ENCODE measurements around the gene GBP6. TPM values are rescaled to one million over a fixed set of nuclear protein-coding genes. Genes with fewer than 3 reads are reported as not detected.
"Not testable (repeated sequence)": the region's sequence is repeated elsewhere in the genome, so short reads cannot be mapped to it uniquely, and the experiment has no call there.

Gene GBP6
- total and polyA plus RNA-seq, 5 donors from 2014 or later = 0.15 to 0.47 (median 0.34) TPM; not detected in 1

DNA sequence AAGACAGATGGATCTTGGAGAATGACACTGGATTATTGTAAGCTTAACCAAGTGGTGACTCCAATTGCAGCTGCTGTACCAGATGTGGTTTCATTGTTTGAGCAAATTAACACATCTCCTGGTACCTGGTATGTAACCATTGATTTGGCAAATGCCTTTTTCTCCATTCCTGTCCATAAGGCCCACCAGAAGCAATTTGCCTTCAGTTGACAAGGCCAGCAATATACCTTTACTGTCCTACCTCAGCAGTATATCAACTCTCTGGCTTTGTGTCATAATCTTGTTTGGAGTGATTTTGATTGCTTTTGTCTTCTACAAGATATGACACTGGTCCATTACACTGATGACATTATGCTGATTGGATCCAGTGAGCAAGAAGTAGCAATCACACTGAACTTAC lies 18.4 kb upstream of the GBP6 start:
- not testable (repeated sequence) for H3K27me3 ChIP-seq (ENCODE audit: control insufficient read depth, insufficient read depth, low read length); H3K4me3 ChIP-seq (ENCODE audit: low read depth, low read length); H3K9me3 ChIP-seq (ENCODE audit: control insufficient read depth in 2 of 2, low read length in 2 of 2); H3K27me3 Mint-ChIP-seq; ATAC-seq (ENCODE audit: low read depth in 2 of 2); H3K4me1 ChIP-seq (ENCODE audit: control insufficient read depth, insufficient read depth, low read length, poor library complexity, severe bottlenecking); H3K36me3 Mint-ChIP-seq; H3K27ac Mint-ChIP-seq; H3K36me3 ChIP-seq (ENCODE audit: control insufficient read depth, insufficient read depth, low read length); H3K4me1 Mint-ChIP-seq; DNase-seq; H3K27ac ChIP-seq (ENCODE audit: insufficient read depth, low read length, poor library complexity, severe bottlenecking); H3K4me3 Mint-ChIP-seq; H3K9me3 Mint-ChIP-seq

DNA sequence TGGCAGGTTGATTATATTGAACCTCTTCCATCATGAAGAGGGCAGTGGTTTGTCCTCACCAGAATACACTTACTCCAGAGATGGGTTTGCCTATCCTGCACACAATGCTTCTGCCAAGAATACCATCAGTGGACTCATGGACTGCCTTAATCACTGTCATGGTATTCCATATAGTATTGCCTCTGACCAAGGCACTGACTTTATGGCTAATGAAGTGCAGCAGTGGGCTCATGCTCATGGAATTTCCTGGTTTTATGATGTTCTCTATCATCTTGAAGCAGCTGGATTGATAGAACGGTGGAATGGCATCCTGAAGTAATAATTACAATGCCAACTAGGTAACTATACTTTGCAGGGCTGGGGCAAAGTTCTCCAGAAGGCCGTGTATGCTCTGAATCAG lies 16.6 kb upstream of the GBP6 start:
- H3K9me3 ChIP-seq (ENCODE audit: control insufficient read depth in 2 of 2, low read length in 2 of 2) = no peaks in the 10 kb centered on the region
- Mint-ChIP-seq H3K27me3 (no peaks in the 10 kb centered on the region), H3K36me3 (no peaks in the 10 kb centered on the region), H3K4me1 (peaks cover 0 to 4% (median 2%) of the 10 kb centered on the region in 4 donors), H3K9me3 (peaks cover 0 to 3% (median 0%) of the 10 kb centered on the region in 7 donors), H3K4me3 (no peak overlapping the region), H3K27ac (no peak overlapping the region)
- ATAC-seq (ENCODE audit: low read depth in 2 of 2) (no peak), DNase-seq (no peak)
- no peak overlapping the region for H3K27ac ChIP-seq (ENCODE audit: insufficient read depth, low read length, poor library complexity, severe bottlenecking)
- no peaks in the 10 kb centered on the region for H3K4me1 ChIP-seq (ENCODE audit: control insufficient read depth, insufficient read depth, low read length, poor library complexity, severe bottlenecking)
- H3K27me3 ChIP-seq (ENCODE audit: control insufficient read depth, insufficient read depth, low read length) = no peaks in the 10 kb centered on the region
- H3K4me3 ChIP-seq (ENCODE audit: low read depth, low read length) = no peak overlapping the region
- no peaks in the 10 kb centered on the region for H3K36me3 ChIP-seq (ENCODE audit: control insufficient read depth, insufficient read depth, low read length)

DNA sequence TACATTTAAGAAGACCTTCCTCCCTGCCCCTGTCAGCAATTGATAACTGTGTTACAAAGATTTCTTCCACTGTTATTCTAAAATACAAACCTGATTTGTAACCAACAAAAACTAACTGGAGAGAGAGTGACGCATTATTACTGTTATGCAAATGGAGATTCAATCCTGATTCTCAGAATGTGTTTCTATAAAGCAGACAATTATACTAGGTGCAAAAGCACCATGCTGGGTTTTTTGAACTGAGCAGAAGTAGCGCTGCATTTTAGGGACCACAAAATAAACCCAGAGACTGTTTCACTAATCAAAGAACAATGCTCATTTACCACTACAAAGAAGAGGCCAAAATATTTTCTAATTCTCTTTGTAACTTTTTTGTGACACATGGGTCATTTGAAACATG lies 13.6 kb upstream of the GBP6 start:
- ATAC-seq (ENCODE audit: low read depth in 2 of 2) (no peak), DNase-seq (no peak)
- Histone ChIP-seq H3K27ac (ENCODE audit: insufficient read depth, low read length, poor library complexity, severe bottlenecking) (no peak overlapping the region), H3K4me1 (ENCODE audit: control insufficient read depth, insufficient read depth, low read length, poor library complexity, severe bottlenecking) (no peaks in the 10 kb centered on the region), H3K4me3 (ENCODE audit: low read depth, low read length) (no peak overlapping the region), H3K27me3 (ENCODE audit: control insufficient read depth, insufficient read depth, low read length) (no peaks in the 10 kb centered on the region), H3K9me3 (ENCODE audit: control insufficient read depth in 2 of 2, low read length in 2 of 2) (no peaks in the 10 kb centered on the region), H3K36me3 (ENCODE audit: control insufficient read depth, insufficient read depth, low read length) (no peaks in the 10 kb centered on the region)
- H3K4me3 Mint-ChIP-seq = no peak overlapping the region
- H3K27ac Mint-ChIP-seq = peak overlapping the region in 1 of 3 donors; percentile 38
- H3K36me3 Mint-ChIP-seq = no peaks in the 10 kb centered on the region
- peaks cover 0 to 1% (median 0%) of the 10 kb centered on the region in 7 donors for H3K9me3 Mint-ChIP-seq
- no peaks in the 10 kb centered on the region for H3K27me3 Mint-ChIP-seq
- H3K4me1 Mint-ChIP-seq = peaks cover 3 to 8% (median 5%) of the 10 kb centered on the region in 4 donors

- H3K36me3 ChIP-seq (ENCODE audit: control insufficient read depth, insufficient read depth, low read length) = no peaks in the 10 kb centered on the region
- no peak overlapping the region for H3K27ac Mint-ChIP-seq
- peak; percentile 66 to 70 for ATAC-seq (ENCODE audit: low read depth in 2 of 2)
- H3K27me3 Mint-ChIP-seq = no peaks in the 10 kb centered on the region
- no peaks in the 10 kb centered on the region for H3K27me3 ChIP-seq (ENCODE audit: control insufficient read depth, insufficient read depth, low read length)
- H3K9me3 Mint-ChIP-seq = peaks cover 0 to 1% (median 0%) of the 10 kb centered on the region in 7 donors
- no peaks in the 10 kb centered on the region for H3K36me3 Mint-ChIP-seq
- no peak for DNase-seq
- no peaks in the 10 kb centered on the region for H3K9me3 ChIP-seq (ENCODE audit: control insufficient read depth in 2 of 2, low read length in 2 of 2)
- H3K4me3 ChIP-seq (ENCODE audit: low read depth, low read length) = no peak overlapping the region
- no peaks in the 10 kb centered on the region for H3K4me1 ChIP-seq (ENCODE audit: control insufficient read depth, insufficient read depth, low read length, poor library complexity, severe bottlenecking)
- H3K27ac ChIP-seq (ENCODE audit: insufficient read depth, low read length, poor library complexity, severe bottlenecking) = no peak overlapping the region
- H3K4me1 Mint-ChIP-seq = peaks cover 3 to 14% (median 8%) of the 10 kb centered on the region in 4 donors
- H3K4me3 Mint-ChIP-seq = no peak overlapping the region
Observed at GRCh38 chr1:89351597-89352311, 12.1 kb upstream of the GBP6 start.

- Mint-ChIP-seq H3K27me3 (no peaks in the 10 kb centered on the region), H3K4me1 (peaks cover 6 to 19% (median 14%) of the 10 kb centered on the region in 4 donors), H3K36me3 (no peaks in the 10 kb centered on the region), H3K27ac (no peak overlapping the region), H3K4me3 (no peak overlapping the region), H3K9me3 (peaks cover 0 to 1% (median 0%) of the 10 kb centered on the region in 7 donors)
- H3K4me1 ChIP-seq (ENCODE audit: control insufficient read depth, insufficient read depth, low read length, poor library complexity, severe bottlenecking) = peaks cover 5% of the 10 kb centered on the region
- ATAC-seq (ENCODE audit: low read depth in 2 of 2) (no peak), DNase-seq (no peak)
- no peaks in the 10 kb centered on the region for H3K27me3 ChIP-seq (ENCODE audit: control insufficient read depth, insufficient read depth, low read length)
- H3K9me3 ChIP-seq (ENCODE audit: control insufficient read depth in 2 of 2, low read length in 2 of 2) = no peaks in the 10 kb centered on the region
- no peak overlapping the region for H3K4me3 ChIP-seq (ENCODE audit: low read depth, low read length)
- H3K36me3 ChIP-seq (ENCODE audit: control insufficient read depth, insufficient read depth, low read length) = no peaks in the 10 kb centered on the region
- no peak overlapping the region for H3K27ac ChIP-seq (ENCODE audit: insufficient read depth, low read length, poor library complexity, severe bottlenecking)
Observed at GRCh38 chr1:89352421-89352820, 11.4 kb upstream of the GBP6 start.

- H3K36me3 Mint-ChIP-seq = no peaks in the 10 kb centered on the region
- Histone ChIP-seq H3K36me3 (ENCODE audit: control insufficient read depth, insufficient read depth, low read length) (no peaks in the 10 kb centered on the region), H3K4me3 (ENCODE audit: low read depth, low read length) (no peak overlapping the region), H3K4me1 (ENCODE audit: control insufficient read depth, insufficient read depth, low read length, poor library complexity, severe bottlenecking) (peaks cover 19% of the 10 kb centered on the region), H3K27ac (ENCODE audit: insufficient read depth, low read length, poor library complexity, severe bottlenecking) (no peak overlapping the region), H3K9me3 (ENCODE audit: control insufficient read depth in 2 of 2, low read length in 2 of 2) (no peaks in the 10 kb centered on the region), H3K27me3 (ENCODE audit: control insufficient read depth, insufficient read depth, low read length) (no peaks in the 10 kb centered on the region)
- peak overlapping the region in 1 of 3 donors; percentile 42 for H3K27ac Mint-ChIP-seq
- H3K4me1 Mint-ChIP-seq = peaks cover 20 to 31% (median 26%) of the 10 kb centered on the region in 4 donors
- no peak overlapping the region for H3K4me3 Mint-ChIP-seq
- no peaks in the 10 kb centered on the region for H3K9me3 Mint-ChIP-seq
- DNase-seq (no peak), ATAC-seq (ENCODE audit: low read depth in 2 of 2) (no peak)
- no peaks in the 10 kb centered on the region for H3K27me3 Mint-ChIP-seq
Observed at GRCh38 chr1:89354205-89354604, 9.7 kb upstream of the GBP6 start.

GRCh38 chr1:89355056-89355455 lies 8.8 kb upstream of the GBP6 start:
- Mint-ChIP-seq H3K4me1 (peaks cover 20 to 31% (median 26%) of the 10 kb centered on the region in 4 donors), H3K9me3 (no peaks in the 10 kb centered on the region), H3K27ac (peak overlapping the region in 1 of 3 donors; percentile 42), H3K4me3 (no peak overlapping the region), H3K27me3 (no peaks in the 10 kb centered on the region), H3K36me3 (no peaks in the 10 kb centered on the region)
- Histone ChIP-seq H3K4me3 (ENCODE audit: low read depth, low read length) (no peak overlapping the region), H3K4me1 (ENCODE audit: control insufficient read depth, insufficient read depth, low read length, poor library complexity, severe bottlenecking) (peaks cover 19% of the 10 kb centered on the region), H3K27ac (ENCODE audit: insufficient read depth, low read length, poor library complexity, severe bottlenecking) (no peak overlapping the region), H3K36me3 (ENCODE audit: control insufficient read depth, insufficient read depth, low read length) (no peaks in the 10 kb centered on the region), H3K9me3 (ENCODE audit: control insufficient read depth in 2 of 2, low read length in 2 of 2) (no peaks in the 10 kb centered on the region), H3K27me3 (ENCODE audit: control insufficient read depth, insufficient read depth, low read length) (no peaks in the 10 kb centered on the region)
- DNase-seq (no peak), ATAC-seq (ENCODE audit: low read depth in 2 of 2) (no peak)
